Muscle of leg (tissue), 11 donors: ENCODE results near the gene PRR19. TPM values are rescaled to one million over a fixed set of nuclear protein-coding genes. Genes with fewer than 3 reads are reported as not detected.
"Not testable (repeated sequence)": the region's sequence is repeated elsewhere in the genome, so short reads cannot be mapped to it uniquely, and the experiment has no call there.

ENCODE experiments used
- DNase-seq: peaks from one replicate; pipeline ENCODE4 v3.0.0; 2013
- H3K27ac ChIP-seq: one replicate; pipeline ENCODE4 v1.5.1; 2013; ENCODE audit warnings: mild to moderate bottlenecking, low read length, control low read depth
- H3K27me3 ChIP-seq: one replicate; pipeline ENCODE4 v1.6.1; 2013; ENCODE audit warnings: low read length; ENCODE audit not compliant: control insufficient read depth, insufficient read depth
- H3K36me3 ChIP-seq: one replicate; pipeline ENCODE4 v1.6.1; 2013; ENCODE audit warnings: low read length; ENCODE audit not compliant: control insufficient read depth, insufficient read depth
- H3K4me1 ChIP-seq: one replicate; pipeline ENCODE4 v1.6.1; 2013; ENCODE audit warnings: low read length; ENCODE audit not compliant: control insufficient read depth, insufficient read depth
- H3K4me3 ChIP-seq: one replicate; pipeline ENCODE4 v1.5.1; 2013; ENCODE audit warnings: low read length, control low read depth
- H3K9me3 ChIP-seq: replicated peaks from 2 replicates; pipeline ENCODE4 v1.6.1; 2013; ENCODE audit warnings: low read depth, low read length; ENCODE audit not compliant: control insufficient read depth
- WGBS: methylation state at CpG from one replicate; pipeline ENCODE4 v1.1.5; 2013; ENCODE audit warnings: missing lambda C conversion rate; ENCODE audit not compliant: insufficient coverage; 5-methylcytosine and 5-hydroxymethylcytosine counted together
- polyA plus RNA-seq, 8 donors: library from polyadenylated mRNA; unstranded; fragments of 120-200 nt; gene quantifications; one replicate each; pipeline versions ENCODE4 v1.2.1 to v1.2.3, GENCODE V29; 2013; ENCODE audit warnings: inconsistent platforms in 1 of 8, low replicate concordance in 1 of 8; ENCODE audit not compliant: insufficient read length in 8 of 8, insufficient read depth in 1 of 8
- total RNA-seq: library from RNA; stranded (reverse); fragments of 120-200 nt; gene quantifications from one replicate; pipeline ENCODE4 v1.2.4, GENCODE V29; 2013

PRR19 gene
- total and polyA plus RNA-seq, 9 donors, result 0.27 to 1.4 (median 0.72) TPM

- no peak for DNase-seq
- peaks cover 36% of the 10 kb centered on the region for H3K36me3 ChIP-seq
- H3K9me3 ChIP-seq, result no peaks in the 10 kb centered on the region
- WGBS, result 82% methylated on average over 5 of the region's 7 CpGs
- H3K4me3 ChIP-seq, result no peak overlapping the region
- H3K4me1 ChIP-seq, result peaks cover 2% of the 10 kb centered on the region
- no peak overlapping the region for H3K27ac ChIP-seq
- no peaks in the 10 kb centered on the region for H3K27me3 ChIP-seq
Observed at GRCh38 chr19:42335374-42335936, 33.5 kb downstream of the PRR19 start.

GRCh38 chr19:42335971-42336370 lies 34.0 kb downstream of the PRR19 start:
- peaks cover 36% of the 10 kb centered on the region for H3K36me3 ChIP-seq
- H3K9me3 ChIP-seq, result no peaks in the 10 kb centered on the region
- no peak for DNase-seq
- no peak overlapping the region for H3K27ac ChIP-seq
- H3K4me3 ChIP-seq, result no peak overlapping the region
- no peaks in the 10 kb centered on the region for H3K27me3 ChIP-seq
- 89% methylated on average over 18 of the region's 19 CpGs for WGBS
- H3K4me1 ChIP-seq, result peaks cover 2% of the 10 kb centered on the region

- WGBS, result 75% methylated on average over 3 of the region's 7 CpGs
- H3K27ac ChIP-seq, DNase-seq, H3K4me3 ChIP-seq, H3K4me1 ChIP-seq, H3K27me3 ChIP-seq, H3K9me3 ChIP-seq: not testable (repeated sequence)
- peaks cover 56% of the 10 kb centered on the region for H3K36me3 ChIP-seq
Observed at GRCh38 chr19:42339126-42339860, 37.4 kb downstream of the PRR19 start.

GRCh38 chr19:42339922-42340321 lies 38.0 kb downstream of the PRR19 start:
- H3K36me3 ChIP-seq, result peaks cover 56% of the 10 kb centered on the region

GRCh38 chr19:42343344-42344110 lies 41.6 kb downstream of the PRR19 start:
- Histone ChIP-seq H3K4me3 (no peak overlapping the region), H3K4me1 (no peaks in the 10 kb centered on the region), H3K36me3 (peaks cover 40% of the 10 kb centered on the region), H3K27me3 (no peaks in the 10 kb centered on the region), H3K27ac (no peak overlapping the region), H3K9me3 (no peaks in the 10 kb centered on the region)
- no peak for DNase-seq
- WGBS, result 77% methylated on average over 17 of the region's 17 CpGs

More at GRCh38 chr19:42339922-42340321, 38.0 kb downstream of the PRR19 start:
- H3K27ac ChIP-seq, H3K27me3 ChIP-seq, DNase-seq, H3K9me3 ChIP-seq, H3K4me1 ChIP-seq, H3K4me3 ChIP-seq: not testable (repeated sequence)
- no CpG with 5 or more reads among the region's 4 CpGs for WGBS

- Histone ChIP-seq H3K27me3 (no peaks in the 10 kb centered on the region), H3K4me3 (no peak overlapping the region), H3K27ac (no peak overlapping the region), H3K9me3 (no peaks in the 10 kb centered on the region), H3K36me3 (peaks cover 47% of the 10 kb centered on the region), H3K4me1 (no peaks in the 10 kb centered on the region)
- WGBS, result 85% methylated on average over 9 of the region's 18 CpGs
- DNase-seq, result no peak
Observed at GRCh38 chr19:42344336-42344893, 42.5 kb downstream of the PRR19 start.

- no peak overlapping the region for H3K4me3 ChIP-seq
- no peaks in the 10 kb centered on the region for H3K9me3 ChIP-seq
- peaks cover 56% of the 10 kb centered on the region for H3K36me3 ChIP-seq
- no peaks in the 10 kb centered on the region for H3K27me3 ChIP-seq
- no CpG with 5 or more reads among the region's 6 CpGs for WGBS
- no peak for DNase-seq
- H3K4me1 ChIP-seq, result no peaks in the 10 kb centered on the region
- H3K27ac ChIP-seq, result no peak overlapping the region
Observed at GRCh38 chr19:42345191-42345812, 43.4 kb downstream of the PRR19 start.

- WGBS, result 85% methylated on average over 12 of the region's 14 CpGs
- no peak for DNase-seq
- H3K4me3 ChIP-seq, result no peak overlapping the region
Observed at GRCh38 chr19:42348211-42348610, 46.3 kb downstream of the PRR19 start.

GRCh38 chr19:42349378-42350107 lies 47.6 kb downstream of the PRR19 start:
- no peaks in the 10 kb centered on the region for H3K4me1 ChIP-seq
- 82% methylated on average over 13 of the region's 14 CpGs for WGBS

More at GRCh38 chr19:42348211-42348610, 46.3 kb downstream of the PRR19 start:
- no peaks in the 10 kb centered on the region for H3K9me3 ChIP-seq
- H3K4me1 ChIP-seq, result no peaks in the 10 kb centered on the region
- H3K27me3 ChIP-seq, result no peaks in the 10 kb centered on the region
- H3K36me3 ChIP-seq, result peaks cover 74% of the 10 kb centered on the region
- no peak overlapping the region for H3K27ac ChIP-seq

More at GRCh38 chr19:42349378-42350107, 47.6 kb downstream of the PRR19 start:
- DNase-seq, result no peak
- Histone ChIP-seq H3K36me3 (peaks cover 70% of the 10 kb centered on the region), H3K27me3 (no peaks in the 10 kb centered on the region), H3K4me3 (no peak overlapping the region), H3K27ac (no peak overlapping the region), H3K9me3 (no peaks in the 10 kb centered on the region)
